HTR-8/SVneo (cell line): ENCODE results near the gene DIP2A.

ENCODE experiments used
- DNase-seq: peaks from one replicate; pipeline ENCODE4 v3.0.0; 2011; ENCODE audit warnings: low spot score, mixed read lengths; ENCODE audit not compliant: insufficient read length
- FAIRE-seq: peaks from 2 replicates; lab custom pipeline; 2011; peaks lifted over from hg19 to GRCh38; lab: Jason Lieb, UNC

The DIP2A gene

GRCh38 chr21:46605767-46606426 is 147.2 kb downstream of the DIP2A start:
- FAIRE-seq (no peak), DNase-seq (no peak)

- no peak for DNase-seq
- no peak for FAIRE-seq
Observed at GRCh38 chr21:46606427-46606813, 147.7 kb downstream of the DIP2A start.

DNA sequence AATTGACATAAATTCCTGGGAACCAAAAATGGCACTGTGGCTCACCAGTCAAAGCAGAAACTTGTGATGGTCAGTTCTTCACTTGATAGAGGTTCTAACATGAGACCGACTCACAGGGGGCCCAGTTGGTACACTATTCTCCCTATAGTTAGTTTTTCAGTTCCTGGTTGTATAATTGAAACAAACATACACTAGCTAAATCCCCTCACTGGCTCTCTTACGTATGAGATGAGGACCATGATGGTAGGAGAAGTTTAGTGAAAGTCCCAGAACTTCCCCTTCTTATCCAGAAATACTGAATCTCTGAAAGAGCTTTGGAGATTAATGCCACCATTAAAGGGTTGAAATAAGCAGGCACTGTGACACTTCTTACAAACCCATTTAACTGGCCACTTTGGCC is 148.9 kb downstream of the DIP2A start:
- no peak for FAIRE-seq
- DNase-seq = no peak

DNA sequence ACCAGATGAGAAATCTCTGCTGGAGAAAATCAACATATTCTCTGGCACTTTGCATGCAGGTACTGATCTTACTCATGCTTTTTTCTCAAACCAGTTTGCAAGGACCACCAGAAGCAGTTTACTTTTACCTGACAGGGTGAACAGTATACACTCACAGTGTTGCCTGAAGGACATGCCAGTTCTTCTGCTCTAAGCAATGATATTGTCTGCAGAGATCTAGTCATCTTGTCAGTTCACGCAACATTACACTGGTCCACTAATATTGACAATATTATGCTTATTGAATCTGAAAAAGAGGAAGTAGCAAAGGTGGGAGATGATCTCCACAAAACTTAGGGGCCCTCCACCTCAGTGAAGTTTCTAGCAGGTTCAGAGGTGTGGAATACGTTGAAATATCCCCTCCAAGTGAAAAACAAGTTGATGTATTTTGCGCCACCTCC is 150.0 kb downstream of the DIP2A start:
- FAIRE-seq (no peak), DNase-seq (no peak)

GRCh38 chr21:46610018-46610701 is 151.5 kb downstream of the DIP2A start:
- FAIRE-seq (no peak), DNase-seq (no peak)

DNA sequence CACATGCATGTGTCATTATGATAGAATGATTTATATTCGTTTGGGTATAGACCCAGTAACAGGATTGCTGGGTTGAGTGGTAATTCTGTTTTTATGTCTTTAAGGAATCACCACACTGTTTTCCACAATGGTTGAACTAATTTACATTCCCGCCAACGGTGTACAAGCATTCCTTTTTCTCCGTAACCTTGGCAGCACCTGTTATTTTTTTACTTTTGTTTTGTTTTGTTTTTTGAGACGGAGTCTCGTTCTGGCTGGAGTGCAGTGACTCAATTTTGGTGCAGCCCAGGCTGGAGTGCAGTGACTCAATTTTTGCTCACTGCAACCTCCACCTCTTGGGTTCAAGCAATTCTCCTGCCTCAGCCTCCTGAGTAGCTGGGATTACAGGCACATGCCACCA is 154.7 kb downstream of the DIP2A start:
- DNase-seq (no peak), FAIRE-seq (no peak)

- DNase-seq (no peak), FAIRE-seq (no peak)
Observed at GRCh38 chr21:46616050-46616449, 157.4 kb downstream of the DIP2A start.

DNA sequence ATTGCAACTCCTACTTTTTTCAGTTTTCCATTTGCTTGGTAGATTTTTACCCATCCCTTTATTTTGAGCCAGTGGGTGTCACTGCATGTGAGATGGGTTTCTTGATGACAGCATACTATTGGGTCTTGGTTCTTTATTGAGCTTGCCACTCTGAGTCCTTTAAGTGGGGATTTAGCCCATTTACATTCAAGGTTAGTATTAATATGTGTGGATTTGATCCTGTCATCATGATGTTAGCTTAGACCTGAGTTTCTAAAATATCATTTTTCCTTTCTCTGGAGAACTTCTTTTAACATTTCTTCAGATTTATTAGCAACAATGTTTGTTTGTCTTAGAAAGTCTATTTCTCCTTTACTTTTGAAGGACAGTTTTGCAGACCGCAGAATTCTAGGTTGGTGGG is 158.0 kb downstream of the DIP2A start:
- FAIRE-seq = no peak
- DNase-seq = no peak

DNA sequence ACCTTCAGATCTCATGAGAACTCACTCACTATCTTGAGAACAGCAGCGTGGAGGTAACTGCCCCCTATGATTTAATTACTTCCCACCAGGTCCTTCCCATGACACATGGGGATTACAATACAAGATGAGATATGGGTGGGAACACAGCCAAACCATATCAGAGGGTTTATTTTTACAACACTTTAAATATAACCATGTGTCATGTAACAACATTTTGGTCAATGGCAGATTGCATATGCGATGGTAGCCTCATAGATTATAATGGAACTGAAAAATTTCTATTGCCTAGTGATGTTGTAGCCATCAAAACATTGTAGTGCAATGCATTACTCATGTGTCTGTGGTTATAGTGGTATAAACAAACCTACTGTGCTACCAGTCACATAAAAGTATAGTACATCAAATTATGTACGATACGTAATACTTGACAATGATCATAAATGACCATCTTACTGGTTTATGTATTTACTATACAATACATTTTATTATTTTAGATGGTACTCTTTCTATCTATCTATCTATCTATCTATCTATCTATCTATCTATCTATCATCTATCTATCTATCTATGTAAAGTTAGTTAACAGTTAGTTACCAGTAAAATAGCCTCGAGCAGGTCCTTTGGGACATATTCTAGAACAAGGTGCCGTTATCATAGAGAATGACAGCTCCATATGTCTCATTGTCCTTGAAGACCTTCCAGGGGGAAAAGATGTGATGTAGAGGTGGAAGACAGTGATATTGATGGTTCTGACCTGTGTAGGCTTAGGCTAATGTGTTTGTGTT is 158.8 kb downstream of the DIP2A start:
- FAIRE-seq = peak; percentile 66

GRCh38 chr21:46618738-46619379 is 160.2 kb downstream of the DIP2A start:
- peak; percentile 20 for FAIRE-seq
- DNase-seq = no peak

More for the DNA sequence above, 158.8 kb downstream of the DIP2A start:
- DNase-seq = no peak
